ENCODE results near the gene PDE4B. TPM values are rescaled to one million over a fixed set of nuclear protein-coding genes. Genes with fewer than 3 reads are reported as not detected.

The PDE4B gene
- 3.7 TPM for polyA plus RNA-seq (2013, experiment 1 of 4)
- 3.3 TPM for polyA plus RNA-seq (2013, experiment 2 of 4)
- 6.6 TPM for polyA plus RNA-seq (2013, experiment 3 of 4)
- polyA plus RNA-seq (2013, experiment 4 of 4) = 6.0 TPM

DNA sequence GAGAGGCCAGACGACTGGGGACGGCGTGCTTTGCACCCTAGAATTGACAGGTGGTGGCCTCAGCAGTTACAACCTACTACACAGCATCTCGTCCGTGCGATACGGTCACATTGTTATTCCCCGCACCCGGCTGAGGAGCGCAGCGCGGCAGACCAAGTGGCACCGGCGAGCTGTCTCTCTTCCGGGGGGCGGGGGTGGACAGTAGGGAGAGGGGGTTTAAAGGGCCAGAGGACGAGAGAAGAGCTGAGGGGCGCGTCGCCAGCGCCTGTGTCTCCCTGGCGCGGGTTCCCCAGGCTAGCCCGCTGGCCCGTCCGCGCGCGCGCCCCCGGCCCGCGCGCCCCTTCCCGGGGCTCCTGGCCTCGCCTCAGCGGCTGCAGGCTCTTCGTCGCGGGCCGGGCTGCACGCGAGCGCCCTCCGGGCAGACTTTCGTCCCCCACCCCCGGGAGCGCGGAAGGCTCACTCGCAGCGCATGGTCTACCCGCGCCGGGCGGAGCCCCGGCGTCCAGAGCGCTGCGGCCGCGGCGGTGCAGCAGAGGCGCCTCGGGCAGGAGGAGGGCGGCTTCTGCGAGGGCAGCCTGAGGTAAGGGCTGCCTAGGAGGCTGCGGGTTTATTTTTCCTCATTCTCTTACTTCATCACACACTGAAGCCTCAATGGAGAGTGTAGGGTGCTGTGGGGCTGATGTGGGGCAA lies at the start of gene PDE4B:
TSS of gene PDE4B (plus strand) at position 227 of the 690 bp plus-strand sequence.
- Histone ChIP-seq H3K27ac (ENCODE audit: insufficient read depth, low read depth, low read length, poor library complexity, severe bottlenecking) (no peak within 1 kb of the TSS), H3K27me3 (ENCODE audit: control insufficient read depth, insufficient read depth, low read length, poor library complexity, severe bottlenecking) (peaks cover 65% of the 10 kb centered on the region), H3K4me1 (ENCODE audit: control insufficient read depth, insufficient read depth, low read length) (peaks cover 4% of the 10 kb centered on the region), H3K4me3 (ENCODE audit: insufficient read depth, low read depth, low read length) (peak within 1 kb of the TSS; percentile 41), H3K36me3 (ENCODE audit: control insufficient read depth, insufficient read depth, low read length) (no peaks in the 10 kb centered on the region), H3K9me3 (ENCODE audit: control insufficient read depth, low read length) (no peaks in the 10 kb centered on the region)
- WGBS, 2 experiments = 0 to 1% methylated on average over 65 to 67 of the region's 67 CpGs

DNA sequence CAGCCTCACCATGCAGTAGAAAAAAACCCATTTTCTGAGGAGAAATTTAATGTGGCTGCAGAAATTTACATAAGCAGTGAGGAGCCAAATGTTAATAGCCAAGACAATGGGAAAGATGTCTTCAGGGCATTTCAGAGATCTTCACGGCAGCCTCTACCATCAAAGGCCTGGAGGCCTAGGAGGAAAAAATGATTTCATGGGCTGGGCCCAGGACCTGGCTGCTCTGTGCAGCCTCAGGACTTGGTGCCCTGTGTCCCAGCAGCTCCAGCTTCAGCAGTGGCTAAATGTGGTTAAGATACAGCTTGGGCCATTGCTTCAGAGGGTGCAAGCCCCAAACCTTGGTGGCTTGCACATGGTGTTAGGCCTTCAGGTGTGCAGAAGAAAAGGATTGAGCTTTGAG lies 48.0 kb upstream of the PDE4B start:
- WGBS, 2 experiments = 91 to 100% methylated on average over 1 of the region's 1 CpG
- no peaks in the 10 kb centered on the region for H3K27me3 ChIP-seq (ENCODE audit: control insufficient read depth, insufficient read depth, low read length, poor library complexity, severe bottlenecking)
- no peaks in the 10 kb centered on the region for H3K36me3 ChIP-seq (ENCODE audit: control insufficient read depth, insufficient read depth, low read length)
- H3K4me1 ChIP-seq (ENCODE audit: control insufficient read depth, insufficient read depth, low read length) = no peaks in the 10 kb centered on the region
- peaks cover 2% of the 10 kb centered on the region for H3K9me3 ChIP-seq (ENCODE audit: control insufficient read depth, low read length)
- no peak overlapping the region for H3K4me3 ChIP-seq (ENCODE audit: insufficient read depth, low read depth, low read length)
- H3K27ac ChIP-seq (ENCODE audit: insufficient read depth, low read depth, low read length, poor library complexity, severe bottlenecking) = no peak overlapping the region

DNA sequence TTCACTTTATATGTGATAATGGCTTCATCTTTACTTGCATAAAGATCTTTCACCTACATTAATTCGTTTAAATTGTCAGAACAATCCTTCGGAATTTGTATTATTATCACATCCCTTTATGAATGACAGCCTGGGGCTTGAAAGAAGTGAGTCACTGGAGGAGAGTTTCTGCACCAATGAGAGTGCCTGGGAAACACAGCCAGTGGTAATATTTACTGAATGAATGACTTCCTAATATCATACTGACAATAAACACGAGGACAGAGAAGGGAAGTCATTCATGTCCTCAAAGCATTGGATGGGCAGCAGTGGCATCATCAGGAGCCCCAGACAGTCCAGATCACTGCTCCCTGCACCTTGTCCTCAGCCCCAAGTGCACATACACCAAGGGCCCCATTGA lies 40.7 kb upstream of the PDE4B start:
- Histone ChIP-seq H3K36me3 (ENCODE audit: control insufficient read depth, insufficient read depth, low read length) (no peaks in the 10 kb centered on the region), H3K4me3 (ENCODE audit: insufficient read depth, low read depth, low read length) (no peak overlapping the region), H3K27me3 (ENCODE audit: control insufficient read depth, insufficient read depth, low read length, poor library complexity, severe bottlenecking) (no peaks in the 10 kb centered on the region), H3K4me1 (ENCODE audit: control insufficient read depth, insufficient read depth, low read length) (no peaks in the 10 kb centered on the region), H3K27ac (ENCODE audit: insufficient read depth, low read depth, low read length, poor library complexity, severe bottlenecking) (no peak overlapping the region), H3K9me3 (ENCODE audit: control insufficient read depth, low read length) (no peaks in the 10 kb centered on the region)
- WGBS, 2 experiments = 75 to 77% methylated on average over 1 to 3 of the region's 3 CpGs

DNA sequence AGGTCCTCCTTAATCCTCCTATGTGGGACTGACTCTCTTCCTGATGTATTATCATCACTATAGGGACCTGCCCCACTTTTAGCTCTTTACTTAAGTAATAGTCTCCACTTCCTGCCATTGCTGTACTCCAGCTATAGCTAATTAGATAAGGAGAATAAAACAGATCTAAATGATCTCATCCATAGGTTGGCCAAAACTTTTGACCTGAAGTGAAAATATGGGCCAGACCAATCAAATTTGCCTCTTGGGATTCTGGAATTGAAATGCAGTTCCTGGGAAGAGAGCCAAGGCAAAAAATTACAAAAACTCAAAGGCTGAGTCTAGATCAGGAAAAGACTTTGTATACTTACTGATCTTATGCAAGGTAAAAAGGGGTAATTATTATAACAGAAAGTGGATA lies 36.1 kb upstream of the PDE4B start:
- no peak overlapping the region for H3K4me3 ChIP-seq (ENCODE audit: insufficient read depth, low read depth, low read length)
- H3K4me1 ChIP-seq (ENCODE audit: control insufficient read depth, insufficient read depth, low read length) = no peaks in the 10 kb centered on the region
- H3K27ac ChIP-seq (ENCODE audit: insufficient read depth, low read depth, low read length, poor library complexity, severe bottlenecking) = no peak overlapping the region
- H3K27me3 ChIP-seq (ENCODE audit: control insufficient read depth, insufficient read depth, low read length, poor library complexity, severe bottlenecking) = no peaks in the 10 kb centered on the region
- H3K9me3 ChIP-seq (ENCODE audit: control insufficient read depth, low read length) = no peaks in the 10 kb centered on the region
- H3K36me3 ChIP-seq (ENCODE audit: control insufficient read depth, insufficient read depth, low read length) = no peaks in the 10 kb centered on the region

DNA sequence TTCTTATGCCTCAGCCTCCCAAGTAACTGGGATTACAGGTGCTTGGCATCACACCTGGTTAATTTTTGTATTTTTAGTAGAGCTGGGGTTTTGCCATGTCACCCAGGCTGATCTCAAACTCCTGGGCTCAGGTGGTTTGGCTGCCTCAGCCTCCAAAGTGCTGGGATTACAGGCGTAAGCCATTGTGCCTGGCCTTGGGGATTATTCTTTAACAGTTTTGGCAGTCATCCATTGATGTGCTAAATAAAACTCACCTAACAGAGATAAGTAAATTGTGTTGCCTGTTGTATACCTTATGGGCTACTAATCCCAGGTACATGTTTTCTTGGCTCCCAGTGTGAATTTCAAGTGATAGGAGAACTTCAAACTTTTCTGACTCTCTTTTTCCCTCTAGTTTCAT lies 35.2 kb upstream of the PDE4B start:
- WGBS, 2 experiments = 78 to 88% methylated on average over 1 of the region's 1 CpG
- no peaks in the 10 kb centered on the region for H3K27me3 ChIP-seq (ENCODE audit: control insufficient read depth, insufficient read depth, low read length, poor library complexity, severe bottlenecking)
- H3K4me3 ChIP-seq (ENCODE audit: insufficient read depth, low read depth, low read length) = no peak overlapping the region
- no peaks in the 10 kb centered on the region for H3K36me3 ChIP-seq (ENCODE audit: control insufficient read depth, insufficient read depth, low read length)
- H3K4me1 ChIP-seq (ENCODE audit: control insufficient read depth, insufficient read depth, low read length) = no peaks in the 10 kb centered on the region
- no peaks in the 10 kb centered on the region for H3K9me3 ChIP-seq (ENCODE audit: control insufficient read depth, low read length)
- H3K27ac ChIP-seq (ENCODE audit: insufficient read depth, low read depth, low read length, poor library complexity, severe bottlenecking) = no peak overlapping the region

DNA sequence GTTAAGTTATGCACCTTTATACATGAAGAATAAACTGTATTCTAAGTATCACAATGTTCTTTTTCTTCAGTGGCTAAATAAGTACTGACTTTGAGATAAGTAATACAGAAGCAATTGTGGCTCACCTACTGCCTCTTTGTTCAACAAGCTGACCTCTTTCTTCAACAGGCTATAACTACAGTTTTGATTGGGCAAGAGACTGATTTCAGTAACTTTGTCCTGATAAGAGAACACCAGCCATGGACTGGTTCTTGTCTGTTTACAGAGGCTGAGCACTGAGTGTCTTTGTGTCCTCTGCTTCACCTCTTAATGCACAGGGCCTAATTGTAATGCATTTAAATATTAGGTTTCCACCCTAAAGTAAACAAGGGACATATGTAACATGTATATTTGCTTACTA lies 34.6 kb upstream of the PDE4B start:
- H3K27ac ChIP-seq (ENCODE audit: insufficient read depth, low read depth, low read length, poor library complexity, severe bottlenecking) = no peak overlapping the region
- no peaks in the 10 kb centered on the region for H3K4me1 ChIP-seq (ENCODE audit: control insufficient read depth, insufficient read depth, low read length)
- no peak overlapping the region for H3K4me3 ChIP-seq (ENCODE audit: insufficient read depth, low read depth, low read length)
- H3K27me3 ChIP-seq (ENCODE audit: control insufficient read depth, insufficient read depth, low read length, poor library complexity, severe bottlenecking) = no peaks in the 10 kb centered on the region
- H3K9me3 ChIP-seq (ENCODE audit: control insufficient read depth, low read length) = no peaks in the 10 kb centered on the region
- H3K36me3 ChIP-seq (ENCODE audit: control insufficient read depth, insufficient read depth, low read length) = no peaks in the 10 kb centered on the region

DNA sequence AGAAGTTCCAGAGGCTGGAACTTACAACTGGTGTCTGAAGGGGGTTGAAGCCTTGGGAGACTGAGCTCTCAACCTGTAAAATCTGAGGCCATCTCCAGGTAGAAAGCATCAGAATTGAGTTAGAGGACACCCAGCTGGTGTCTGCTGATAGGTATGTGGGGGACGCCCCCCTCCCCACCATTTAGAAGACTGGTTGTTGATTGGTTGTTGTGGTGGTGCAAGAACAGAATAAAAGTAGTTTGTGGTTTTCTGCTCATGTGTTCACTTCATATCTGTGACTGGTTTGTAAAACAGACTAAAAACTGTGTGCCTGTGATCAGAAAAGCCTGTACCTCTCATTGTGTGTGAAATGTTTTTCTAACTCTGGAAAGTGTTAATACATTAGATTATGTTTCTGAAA lies 33.2 kb upstream of the PDE4B start:
- Histone ChIP-seq H3K36me3 (ENCODE audit: control insufficient read depth, insufficient read depth, low read length) (no peaks in the 10 kb centered on the region), H3K27ac (ENCODE audit: insufficient read depth, low read depth, low read length, poor library complexity, severe bottlenecking) (no peak overlapping the region), H3K4me3 (ENCODE audit: insufficient read depth, low read depth, low read length) (no peak overlapping the region), H3K4me1 (ENCODE audit: control insufficient read depth, insufficient read depth, low read length) (no peaks in the 10 kb centered on the region), H3K9me3 (ENCODE audit: control insufficient read depth, low read length) (no peaks in the 10 kb centered on the region), H3K27me3 (ENCODE audit: control insufficient read depth, insufficient read depth, low read length, poor library complexity, severe bottlenecking) (no peaks in the 10 kb centered on the region)
- 75 to 91% methylated on average over 1 of the region's 1 CpG for WGBS, 2 experiments

DNA sequence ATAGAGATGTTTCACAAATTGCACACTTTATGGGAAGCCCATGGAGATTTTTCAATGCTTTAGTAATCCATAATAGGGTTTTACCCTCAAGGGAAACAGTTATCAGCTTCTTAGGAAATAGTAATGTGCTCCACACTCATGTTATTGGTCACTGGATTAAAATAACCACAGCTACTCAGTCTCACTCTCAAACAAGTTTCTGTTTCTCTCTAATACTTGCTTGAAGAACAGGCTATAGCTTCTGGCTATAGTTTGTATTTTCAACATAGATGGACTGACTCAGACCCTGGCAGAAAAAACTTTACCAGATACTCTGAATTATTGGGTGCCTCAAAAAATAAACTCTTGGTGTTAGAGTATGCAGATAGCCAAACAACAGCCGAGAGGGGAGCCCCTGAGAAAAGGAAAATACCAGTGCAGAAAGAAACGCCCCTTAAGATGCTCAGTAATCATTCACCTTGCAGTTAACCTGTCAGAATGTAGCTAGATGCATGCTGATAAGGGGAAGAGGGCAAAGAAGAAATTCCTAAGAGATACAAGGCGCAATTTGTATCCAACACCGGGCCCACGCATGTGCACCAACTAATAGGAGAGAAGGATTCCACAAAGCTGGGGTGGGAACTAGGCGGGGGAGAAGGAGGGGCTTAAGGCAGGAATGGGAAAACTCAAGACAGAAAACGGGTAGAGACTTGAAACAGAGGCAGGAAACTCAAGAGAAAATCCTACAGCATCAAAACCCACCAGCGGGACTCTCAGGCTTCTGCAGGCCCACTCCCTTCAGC lies 30.4 kb upstream of the PDE4B start:
- Histone ChIP-seq H3K9me3 (ENCODE audit: control insufficient read depth, low read length) (no peaks in the 10 kb centered on the region), H3K36me3 (ENCODE audit: control insufficient read depth, insufficient read depth, low read length) (no peaks in the 10 kb centered on the region), H3K27ac (ENCODE audit: insufficient read depth, low read depth, low read length, poor library complexity, severe bottlenecking) (no peak overlapping the region), H3K27me3 (ENCODE audit: control insufficient read depth, insufficient read depth, low read length, poor library complexity, severe bottlenecking) (no peaks in the 10 kb centered on the region), H3K4me3 (ENCODE audit: insufficient read depth, low read depth, low read length) (no peak overlapping the region), H3K4me1 (ENCODE audit: control insufficient read depth, insufficient read depth, low read length) (no peaks in the 10 kb centered on the region)
- WGBS, 2 experiments = 83 to 86% methylated on average over 8 of the region's 8 CpGs

DNA sequence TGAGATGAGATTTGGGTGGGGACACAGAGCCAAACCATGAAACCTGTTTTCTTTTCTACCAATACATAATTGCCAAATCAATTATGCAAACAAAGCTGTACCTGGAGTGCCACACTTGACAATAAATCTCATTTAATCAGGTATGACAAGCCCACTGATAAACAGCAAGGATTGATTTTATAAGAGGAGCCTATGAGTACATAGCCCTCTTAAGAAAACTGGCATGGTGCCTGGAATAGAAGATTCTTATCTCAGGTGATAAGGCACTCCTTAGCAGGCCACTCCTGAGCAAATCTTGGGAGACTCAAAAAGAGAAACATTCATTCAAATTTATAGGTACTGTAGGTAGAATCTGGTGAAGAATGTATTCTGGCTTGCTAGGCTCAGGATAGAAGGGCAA lies 28.6 kb upstream of the PDE4B start:
- Histone ChIP-seq H3K4me3 (ENCODE audit: insufficient read depth, low read depth, low read length) (no peak overlapping the region), H3K36me3 (ENCODE audit: control insufficient read depth, insufficient read depth, low read length) (no peaks in the 10 kb centered on the region), H3K27me3 (ENCODE audit: control insufficient read depth, insufficient read depth, low read length, poor library complexity, severe bottlenecking) (no peaks in the 10 kb centered on the region), H3K9me3 (ENCODE audit: control insufficient read depth, low read length) (no peaks in the 10 kb centered on the region), H3K4me1 (ENCODE audit: control insufficient read depth, insufficient read depth, low read length) (no peaks in the 10 kb centered on the region), H3K27ac (ENCODE audit: insufficient read depth, low read depth, low read length, poor library complexity, severe bottlenecking) (no peak overlapping the region)

DNA sequence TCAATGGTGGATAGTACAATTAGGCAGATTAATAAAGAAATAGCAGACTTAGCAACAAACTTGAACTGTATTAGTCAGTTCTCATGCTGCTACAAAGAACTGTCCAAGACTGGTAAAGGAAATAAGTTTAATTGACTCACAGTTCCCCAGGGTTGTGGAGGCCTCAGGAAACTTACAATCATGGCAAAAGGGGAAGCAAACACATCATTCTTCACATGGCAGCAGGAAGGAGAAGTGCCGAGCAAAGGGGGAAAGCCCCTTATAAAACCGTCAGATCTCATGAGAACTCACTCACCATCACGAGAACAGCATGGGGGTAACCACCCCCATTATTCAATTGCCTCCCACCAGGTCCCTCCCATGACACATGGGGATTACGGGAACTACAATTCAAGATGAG lies 27.1 kb upstream of the PDE4B start:
- 84 to 89% methylated on average over 4 of the region's 4 CpGs for WGBS, 2 experiments
- H3K36me3 ChIP-seq (ENCODE audit: control insufficient read depth, insufficient read depth, low read length) = no peaks in the 10 kb centered on the region
- no peaks in the 10 kb centered on the region for H3K27me3 ChIP-seq (ENCODE audit: control insufficient read depth, insufficient read depth, low read length, poor library complexity, severe bottlenecking)
- H3K27ac ChIP-seq (ENCODE audit: insufficient read depth, low read depth, low read length, poor library complexity, severe bottlenecking) = no peak overlapping the region
- H3K4me1 ChIP-seq (ENCODE audit: control insufficient read depth, insufficient read depth, low read length) = no peaks in the 10 kb centered on the region
- H3K4me3 ChIP-seq (ENCODE audit: insufficient read depth, low read depth, low read length) = no peak overlapping the region
- H3K9me3 ChIP-seq (ENCODE audit: control insufficient read depth, low read length) = no peaks in the 10 kb centered on the region
